GM15510 (cell line): Measurements from ENCODE around the gene CTH.

Experiments used
- POLR2A ChIP-seq: IDR thresholded peaks from 3 replicates; pipeline ENCODE4 v1.6.1; 2011; ENCODE audit warnings: borderline replicate concordance; ENCODE audit not compliant: insufficient read length; ENCODE audit errors: extremely low read depth

The CTH gene

GRCh38 chr1:70440642-70441391, 29.7 kb downstream of the CTH start:
- no peak for TF ChIP-seq POLR2A

- no peak for TF ChIP-seq POLR2A
Measured at GRCh38 chr1:70441392-70442035, 30.4 kb downstream of the CTH start.

- no peak for TF ChIP-seq POLR2A
Measured at GRCh38 chr1:70442490-70442889, 31.4 kb downstream of the CTH start.

- no peak for TF ChIP-seq POLR2A
Measured at GRCh38 chr1:70443739-70444138, 32.7 kb downstream of the CTH start.

- no peak for TF ChIP-seq POLR2A
Measured at GRCh38 chr1:70449049-70449448, 38.0 kb downstream of the CTH start.

- no peak for TF ChIP-seq POLR2A
Measured at GRCh38 chr1:70455291-70455690, 44.2 kb downstream of the CTH start.

GRCh38 chr1:70458131-70458530, 47.1 kb downstream of the CTH start:
- TF ChIP-seq POLR2A, result no peak

- TF ChIP-seq POLR2A, result no peak
Measured at GRCh38 chr1:70459496-70460225, 48.6 kb downstream of the CTH start.

GRCh38 chr1:70462611-70463010, 51.5 kb downstream of the CTH start:
- no peak for TF ChIP-seq POLR2A

GRCh38 chr1:70465911-70466310, 54.8 kb downstream of the CTH start:
- TF ChIP-seq POLR2A, result no peak

- TF ChIP-seq POLR2A, result no peak
Measured at GRCh38 chr1:70467531-70467930, 56.5 kb downstream of the CTH start.

GRCh38 chr1:70468180-70468579, 57.1 kb downstream of the CTH start:
- TF ChIP-seq POLR2A, result no peak

- no peak for TF ChIP-seq POLR2A
Measured at GRCh38 chr1:70475023-70475422, 64.0 kb downstream of the CTH start.

GRCh38 chr1:70477090-70477489, 66.0 kb downstream of the CTH start:
- no peak for TF ChIP-seq POLR2A

- TF ChIP-seq POLR2A, result no peak
Measured at GRCh38 chr1:70483342-70483741, 72.3 kb downstream of the CTH start.
